ENCODE measurements around the gene CYLD.

GRCh38 chr16:50771366-50771765 lies 29.5 kb downstream of the CYLD start:
- TF ChIP-seq POLR2A (IDR thresholded peaks at IDR 0.05), result no peak
- no peak for TF ChIP-seq CTCF (IDR thresholded peaks at IDR 0.05)
- no peak for TF ChIP-seq POLR2AphosphoS5 (IDR thresholded peaks at IDR 0.05)

Data from prostate gland (tissue), 2 donors.